Keratinocyte (primary cell): ENCODE data around the gene ZNF264. TPM values are rescaled to one million over a fixed set of nuclear protein-coding genes. Genes with fewer than 3 reads are reported as not detected.

Experiments
- DNase-seq: peaks from one replicate; pipeline ENCODE4 v3.0.0-alpha.2; 2011; ENCODE audit warnings: low read depth, missing footprints, low spot score
- FAIRE-seq: peaks from 2 replicates; lab custom pipeline; 2011; peaks lifted over from hg19 to GRCh38; lab: Jason Lieb, UNC
- H2AFZ ChIP-seq: 2 replicates; pipeline ENCODE4 v1.6.0; 2012; ENCODE audit warnings: low read length, control low read depth, inconsistent platforms; ENCODE audit not compliant: control insufficient read depth
- H3K27ac ChIP-seq: 2 replicates; pipeline ENCODE4 v1.5.1; 2011; ENCODE audit warnings: low read length; ENCODE audit not compliant: control insufficient read depth, insufficient read depth
- H3K27me3 ChIP-seq: 3 replicates; pipeline ENCODE4 v1.6.0; 2011; ENCODE audit warnings: low read length; ENCODE audit not compliant: control insufficient read depth, insufficient read depth; ENCODE audit errors: extremely low read depth
- H3K36me3 ChIP-seq, 2 experiments: 2 replicates in 1 of 2; 3 replicates in 1 of 2; pipeline ENCODE4 v1.5.1; 2011; ENCODE audit warnings: low read length in 2 of 2, mild to moderate bottlenecking in 1 of 2; ENCODE audit not compliant: control insufficient read depth in 2 of 2, insufficient read depth in 2 of 2; ENCODE audit errors: extremely low read depth in 1 of 2
- H3K4me1 ChIP-seq: 3 replicates; pipeline ENCODE4 v1.5.1; 2011; ENCODE audit warnings: low read length; ENCODE audit not compliant: control insufficient read depth, insufficient read depth; ENCODE audit errors: extremely low read depth
- H3K4me2 ChIP-seq: 3 replicates; pipeline ENCODE4 v1.6.0; 2011; ENCODE audit warnings: low read depth, low read length; ENCODE audit not compliant: control insufficient read depth, insufficient read depth; ENCODE audit errors: extremely low read depth
- H3K4me3 ChIP-seq, 3 experiments: fragments of 200-600 bp in 1 of 3; sonication (generic) in 1 of 3; 2 replicates in 2 of 3; 3 replicates in 1 of 3; pipeline ENCODE4 v1.5.1; 2011 to 2016; ENCODE audit warnings: low read length in 3 of 3, mild to moderate bottlenecking in 3 of 3, control low read depth in 2 of 3, inconsistent platforms in 1 of 3, low read depth in 1 of 3, mixed read lengths in 1 of 3, mixed run types in 1 of 3, moderate library complexity in 1 of 3; ENCODE audit not compliant: control insufficient read depth in 2 of 3, insufficient read depth in 2 of 3; ENCODE audit errors: extremely low read depth in 1 of 3
- H3K79me2 ChIP-seq: 2 replicates; pipeline ENCODE4 v1.6.0; 2012; ENCODE audit warnings: low read length; ENCODE audit not compliant: control insufficient read depth, insufficient read depth
- H3K9ac ChIP-seq: 3 replicates; pipeline ENCODE4 v1.6.0; 2011; ENCODE audit warnings: low read length; ENCODE audit not compliant: control insufficient read depth, insufficient read depth; ENCODE audit errors: extremely low read depth
- H3K9me1 ChIP-seq: 3 replicates; pipeline ENCODE4 v1.6.0; 2011; ENCODE audit warnings: low read length; ENCODE audit not compliant: control insufficient read depth, insufficient read depth; ENCODE audit errors: extremely low read depth
- H3K9me3 ChIP-seq: 2 replicates; pipeline ENCODE4 v1.5.1; 2012; ENCODE audit warnings: low read depth, low read length; ENCODE audit not compliant: control insufficient read depth
- H4K20me1 ChIP-seq: 3 replicates; pipeline ENCODE4 v1.6.0; 2011; ENCODE audit warnings: low read length; ENCODE audit not compliant: control insufficient read depth, insufficient read depth; ENCODE audit errors: extremely low read depth
- CTCF ChIP-seq, 3 experiments: IDR thresholded peaks in 1 of 3; conservative IDR thresholded peaks in 1 of 3; optimal IDR thresholded peaks in 1 of 3; 2 replicates in 2 of 3; 3 replicates in 1 of 3; pipeline versions ENCODE3 to v1.5.1; 2011; ENCODE audit warnings: low read length in 3 of 3, mild to moderate bottlenecking in 3 of 3, moderate library complexity in 2 of 3, control low read depth in 1 of 3, inconsistent platforms in 1 of 3; ENCODE audit not compliant: insufficient read depth in 2 of 3; ENCODE audit errors: extremely low read depth in 1 of 3
- EZH2 ChIP-seq: IDR thresholded peaks from one replicate; pipeline ENCODE4 v1.6.1; 2012; ENCODE audit warnings: inconsistent platforms, mild to moderate bottlenecking, low read length, moderate library complexity
- dilution Hi-C: fragments of 300-500 bp; cut with MboI; formaldehyde crosslinking; loops from one replicate; pipeline ENCODE4 v1.7.0; 2020; ENCODE audit warnings: low sequenced_read_pairs; ENCODE audit not compliant: extremely low pct_ligation_motif_present
- polyA plus RNA-seq, 5 experiments: library from polyadenylated mRNA; depleted of rRNA in 3 of 5; stranded (reverse) in 3 of 5; stranded (forward) in 1 of 5; unstranded in 1 of 5; fragments of >200 nt; gene quantifications; 1 replicate in 1 of 5; 2 replicates in 3 of 5; 3 replicates in 1 of 5; pipeline versions ENCODE4 v1.2.1 to v1.2.3, GENCODE V29; 2011 to 2012; ENCODE audit warnings: missing spikeins in 2 of 5, low read depth in 1 of 5, low replicate concordance in 1 of 5

Gene ZNF264
- polyA plus RNA-seq, 1 donor (not counting 4 experiments of a cell fraction or from before 2014, with no cell fraction given): 7.4 TPM

DNA sequence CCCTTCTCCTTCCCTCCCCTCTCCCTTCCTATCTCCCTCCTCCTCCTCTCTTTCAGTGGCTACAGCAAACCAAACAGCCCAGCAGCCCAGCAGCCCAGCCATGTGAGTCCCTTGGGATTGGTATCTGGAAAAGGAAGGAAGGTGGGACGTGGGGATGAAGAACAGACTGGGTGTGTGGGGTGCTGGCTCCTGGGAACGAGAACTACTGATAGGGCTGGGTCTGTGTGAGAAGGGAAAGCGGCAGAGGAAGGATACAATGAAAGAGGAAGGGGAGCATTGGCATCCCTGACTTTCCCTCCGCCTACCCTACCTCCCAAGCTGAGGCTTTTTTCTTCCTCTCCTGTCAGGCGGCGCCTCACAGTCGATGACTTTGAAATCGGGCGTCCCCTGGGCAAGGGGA, 40.4 kb downstream of the ZNF264 start:
- no peaks in the 10 kb centered on the region for H4K20me1 ChIP-seq
- H3K4me2 ChIP-seq: no peak overlapping the region
- DNase-seq (no peak), FAIRE-seq (no peak)
- no peak overlapping the region for H2AFZ ChIP-seq
- H3K9me1 ChIP-seq: no peaks in the 10 kb centered on the region
- no peak overlapping the region for H3K27ac ChIP-seq
- H3K9me3 ChIP-seq: no peaks in the 10 kb centered on the region
- H3K36me3 ChIP-seq: no peaks in the 10 kb centered on the region
- dilution Hi-C loops: no loop called here
- H3K9ac ChIP-seq: no peak overlapping the region
- H3K4me3 ChIP-seq: no peak overlapping the region
- H3K27me3 ChIP-seq: no peaks in the 10 kb centered on the region
- no peaks in the 10 kb centered on the region for H3K79me2 ChIP-seq
- H3K4me1 ChIP-seq: no peaks in the 10 kb centered on the region
- TF ChIP-seq CTCF (optimal IDR thresholded peaks at IDR 0.05 in 1 of 3, IDR thresholded peaks at IDR 0.05 in 1 of 3, conservative IDR thresholded peaks at IDR 0.05 in 1 of 3; ENCODE audit: extremely low read depth in 1 of 3, insufficient read depth in 2 of 3, low read length in 3 of 3) (no peak), EZH2 (no peak)

GRCh38 chr19:57233207-57233606, 41.9 kb downstream of the ZNF264 start:
- DNase-seq (no peak), FAIRE-seq (no peak)
- dilution Hi-C loops: no loop called here
- Histone ChIP-seq H3K79me2 (no peaks in the 10 kb centered on the region), H4K20me1 (no peaks in the 10 kb centered on the region), H3K9me1 (no peaks in the 10 kb centered on the region), H3K4me2 (no peak overlapping the region), H3K36me3 (no peaks in the 10 kb centered on the region), H3K9me3 (no peaks in the 10 kb centered on the region), H3K9ac (no peak overlapping the region), H3K27ac (no peak overlapping the region), H3K4me1 (no peaks in the 10 kb centered on the region), H3K27me3 (no peaks in the 10 kb centered on the region), H3K4me3 (no peak overlapping the region), H2AFZ (no peak overlapping the region)
- TF ChIP-seq CTCF (optimal IDR thresholded peaks at IDR 0.05 in 1 of 3, IDR thresholded peaks at IDR 0.05 in 1 of 3, conservative IDR thresholded peaks at IDR 0.05 in 1 of 3; ENCODE audit: extremely low read depth in 1 of 3, insufficient read depth in 2 of 3, low read length in 3 of 3): no peak
- TF ChIP-seq EZH2: no peak
